ENCODE data around the gene DHRS4L2.
"Not testable (repeated sequence)": the region's sequence is repeated elsewhere in the genome, so short reads cannot be mapped to it uniquely, and the experiment has no call there.

Gene DHRS4L2

GRCh38 chr14:24018978-24019377 lies 30.2 kb downstream of the DHRS4L2 start:
- not testable (repeated sequence) for DNase-seq (ENCODE audit: low read depth)

DNA sequence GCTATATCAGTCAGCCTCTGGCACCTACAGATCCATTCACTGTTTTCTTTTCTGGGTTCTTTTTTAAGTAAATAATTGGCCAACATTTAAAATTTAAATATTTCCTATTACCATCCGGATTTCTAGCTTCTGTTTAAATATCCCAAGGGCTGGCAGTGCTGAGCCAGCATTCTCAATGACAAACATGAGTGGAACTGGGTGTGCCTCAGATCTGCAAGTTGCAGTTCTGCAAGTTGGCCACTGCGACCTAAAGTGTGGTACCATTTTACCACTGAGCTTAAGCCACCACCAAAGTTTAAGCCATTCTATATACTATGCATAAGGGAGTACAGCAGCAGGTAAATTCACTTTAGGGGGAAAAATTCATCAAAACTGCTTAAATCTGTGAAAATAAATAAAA lies 31.2 kb downstream of the DHRS4L2 start:
- DNase-seq (ENCODE audit: low read depth), result not testable (repeated sequence)

DNA sequence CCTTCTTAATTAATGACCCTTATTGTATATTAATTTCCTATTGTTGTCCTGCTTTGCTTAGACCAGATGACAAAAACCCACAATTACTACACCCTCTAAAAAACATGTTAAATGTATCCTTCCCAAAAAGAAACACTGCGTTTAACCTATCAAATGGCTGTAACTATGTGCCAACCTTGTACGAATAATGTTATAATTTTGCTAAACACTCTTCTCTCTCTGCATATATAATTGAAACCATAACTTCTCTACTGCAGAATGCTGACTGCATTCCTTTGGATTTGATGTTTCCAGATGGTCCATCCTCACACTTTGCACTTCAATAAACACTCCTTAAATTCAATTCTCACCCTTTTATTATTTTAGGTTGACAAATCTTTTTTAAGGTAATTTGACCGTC lies 31.8 kb downstream of the DHRS4L2 start:
- DNase-seq (ENCODE audit: low read depth), result not testable (repeated sequence)

DNA sequence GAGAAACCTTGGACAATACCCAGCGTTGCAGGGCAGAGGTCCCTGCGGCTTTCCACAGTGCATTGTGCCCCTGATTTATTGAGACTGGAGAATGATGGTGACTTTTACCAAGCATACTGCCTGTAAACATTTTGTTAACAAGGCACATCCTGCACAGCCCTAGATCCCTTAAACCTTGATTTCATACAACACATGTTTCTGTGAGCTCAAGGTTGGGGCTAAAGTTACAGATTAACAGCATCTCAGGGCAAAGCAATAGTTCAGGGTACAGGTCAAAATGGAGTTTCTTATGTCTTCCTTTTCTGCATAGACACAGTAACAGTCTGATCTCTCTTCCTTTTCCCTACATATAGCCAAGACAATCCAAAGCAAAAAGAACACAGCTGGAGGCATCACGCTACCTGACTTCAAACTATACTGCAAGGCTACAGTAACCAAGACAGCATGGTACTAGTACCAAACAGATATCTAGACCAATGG lies 36.2 kb downstream of the DHRS4L2 start:
- not testable (repeated sequence) for DNase-seq (ENCODE audit: low read depth)

- DNase-seq (ENCODE audit: low read depth), result not testable (repeated sequence)
Observed at GRCh38 chr14:24029687-24030086, 41.0 kb downstream of the DHRS4L2 start.

- DNase-seq (ENCODE audit: low read depth), result not testable (repeated sequence)
Observed at GRCh38 chr14:24031331-24031730, 42.6 kb downstream of the DHRS4L2 start.

- no peak for DNase-seq (ENCODE audit: low read depth)
Observed at GRCh38 chr14:24032727-24033418, 44.1 kb downstream of the DHRS4L2 start.

DNA sequence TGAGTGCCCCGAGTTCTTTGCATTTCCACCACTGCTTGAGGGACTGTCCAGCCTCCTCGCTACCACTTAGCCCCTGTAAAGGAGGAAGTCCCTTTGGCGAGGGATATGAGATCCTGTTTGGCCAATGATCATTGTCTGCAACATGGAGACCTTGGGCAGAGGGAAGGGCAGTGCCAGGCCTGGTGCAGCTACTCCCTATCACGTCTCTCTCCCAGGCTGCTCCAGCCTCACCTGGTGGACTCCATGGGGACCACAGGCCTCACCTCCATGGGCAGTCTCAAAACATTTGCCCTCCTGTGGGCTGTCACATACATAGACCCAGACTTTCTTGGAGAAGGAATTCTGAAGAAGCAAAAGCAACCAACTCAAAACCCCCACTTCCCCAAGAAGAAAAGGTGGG lies 47.0 kb downstream of the DHRS4L2 start:
- DNase-seq (ENCODE audit: low read depth), result not testable (repeated sequence)

DNA sequence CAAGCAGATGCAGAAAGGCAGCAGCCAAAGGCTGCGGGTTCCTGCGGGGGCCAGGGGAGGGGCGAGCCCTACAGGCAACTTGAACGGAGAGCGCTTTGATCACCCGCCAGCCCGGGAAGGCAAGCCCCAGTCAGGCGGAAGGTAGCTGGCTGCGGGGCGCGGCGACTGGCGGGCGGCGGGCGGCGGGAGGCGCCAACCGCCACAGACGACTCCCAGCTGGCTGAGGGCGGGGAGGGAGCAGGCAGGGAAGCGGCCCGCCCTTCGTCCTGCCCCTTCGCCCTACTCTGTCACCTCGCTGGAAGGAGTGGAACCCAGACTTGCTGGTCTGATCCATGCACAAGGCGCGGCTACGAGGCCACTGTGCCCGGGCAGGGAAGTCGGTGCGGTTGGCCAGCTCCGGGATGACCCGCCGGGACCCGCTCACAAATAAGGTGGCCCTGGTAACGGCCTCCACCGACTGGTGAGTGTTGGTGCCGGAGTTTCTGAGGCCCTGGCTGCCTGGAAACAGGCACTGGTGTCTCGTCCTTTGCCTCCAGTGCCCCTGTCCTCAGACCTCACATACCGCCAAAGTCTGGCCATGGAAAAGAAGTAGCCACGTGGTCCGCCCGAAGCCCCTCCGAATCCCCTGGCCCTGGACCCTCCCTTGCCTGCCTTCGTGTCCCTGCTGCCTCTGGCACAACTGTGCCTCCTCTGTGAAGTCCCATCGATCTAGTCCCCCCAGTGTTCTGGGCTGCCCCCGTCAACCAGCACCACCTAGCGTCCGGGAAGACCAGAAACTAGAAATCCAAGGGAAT lies 47.6 kb downstream of the DHRS4L2 start:
- DNase-seq (ENCODE audit: low read depth), result peak; percentile 47

GRCh38 chr14:24036963-24037657 lies 48.4 kb downstream of the DHRS4L2 start:
- not testable (repeated sequence) for DNase-seq (ENCODE audit: low read depth)

DNA sequence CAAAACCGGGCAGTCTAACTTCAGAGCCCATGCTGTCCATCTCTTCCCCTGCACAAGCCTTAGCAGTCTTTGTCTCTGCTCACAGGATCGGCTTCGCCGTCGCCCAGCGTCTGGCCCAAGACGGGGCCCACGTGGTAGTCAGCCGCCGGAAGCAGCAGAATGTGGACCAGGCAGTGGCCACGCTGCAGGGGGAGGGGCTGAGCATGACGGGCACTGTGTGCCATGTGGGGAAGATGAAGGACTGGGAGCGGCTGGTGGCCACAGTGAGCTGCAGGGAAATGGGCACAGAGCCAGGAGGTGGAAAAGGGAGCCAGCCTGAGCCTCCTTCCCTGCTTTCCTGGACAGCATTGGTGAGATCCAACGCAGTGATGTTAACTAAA lies 48.9 kb downstream of the DHRS4L2 start:
- no peak for DNase-seq (ENCODE audit: low read depth)

GRCh38 chr14:24038686-24039085 lies 50.0 kb downstream of the DHRS4L2 start:
- DNase-seq (ENCODE audit: low read depth), result no peak

DNA sequence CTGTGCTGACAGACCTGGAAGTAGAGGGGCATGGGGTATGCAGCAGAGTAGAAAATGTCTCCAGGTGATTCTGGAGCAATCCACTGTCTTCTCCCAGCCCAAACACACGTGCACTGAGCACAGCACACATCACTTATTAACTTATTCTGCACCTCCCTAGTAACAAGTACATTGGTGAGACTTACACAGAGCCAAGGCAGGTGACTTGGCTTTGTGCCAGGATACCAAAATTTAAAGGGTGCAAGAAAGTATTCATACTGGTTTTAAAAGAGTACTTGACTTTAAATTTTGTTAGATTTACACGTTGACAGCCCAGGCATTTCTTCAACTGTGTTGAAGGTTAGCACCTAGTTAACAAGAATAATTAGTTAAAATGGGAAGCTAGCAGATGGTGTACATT lies 52.0 kb downstream of the DHRS4L2 start:
- DNase-seq (ENCODE audit: low read depth), result no peak

GRCh38 chr14:24042746-24043145 lies 54.0 kb downstream of the DHRS4L2 start:
- no peak for DNase-seq (ENCODE audit: low read depth)

DNA sequence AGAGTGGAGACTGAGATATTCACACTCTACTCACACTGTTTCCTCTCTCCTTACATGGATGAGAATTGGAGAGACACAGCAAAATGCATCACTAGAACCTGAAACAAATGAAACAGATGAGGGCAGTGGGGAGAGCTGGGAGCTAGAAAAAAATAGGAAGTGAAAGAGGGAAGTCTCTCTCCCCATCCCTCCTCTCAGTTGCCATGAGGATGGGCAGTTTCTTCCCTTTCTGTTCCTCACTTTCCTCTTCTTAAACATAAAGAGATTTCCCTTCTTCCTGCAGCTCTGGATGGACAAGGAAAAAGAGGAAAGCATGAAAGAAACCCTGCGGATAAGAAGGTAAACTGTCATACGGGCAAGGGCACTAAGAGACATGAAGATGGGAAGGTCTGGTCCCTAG lies 60.3 kb downstream of the DHRS4L2 start:
- DNase-seq (ENCODE audit: low read depth), result not testable (repeated sequence)

GRCh38 chr14:24050753-24051152 lies 62.0 kb downstream of the DHRS4L2 start:
- DNase-seq (ENCODE audit: low read depth), result not testable (repeated sequence)

DNA sequence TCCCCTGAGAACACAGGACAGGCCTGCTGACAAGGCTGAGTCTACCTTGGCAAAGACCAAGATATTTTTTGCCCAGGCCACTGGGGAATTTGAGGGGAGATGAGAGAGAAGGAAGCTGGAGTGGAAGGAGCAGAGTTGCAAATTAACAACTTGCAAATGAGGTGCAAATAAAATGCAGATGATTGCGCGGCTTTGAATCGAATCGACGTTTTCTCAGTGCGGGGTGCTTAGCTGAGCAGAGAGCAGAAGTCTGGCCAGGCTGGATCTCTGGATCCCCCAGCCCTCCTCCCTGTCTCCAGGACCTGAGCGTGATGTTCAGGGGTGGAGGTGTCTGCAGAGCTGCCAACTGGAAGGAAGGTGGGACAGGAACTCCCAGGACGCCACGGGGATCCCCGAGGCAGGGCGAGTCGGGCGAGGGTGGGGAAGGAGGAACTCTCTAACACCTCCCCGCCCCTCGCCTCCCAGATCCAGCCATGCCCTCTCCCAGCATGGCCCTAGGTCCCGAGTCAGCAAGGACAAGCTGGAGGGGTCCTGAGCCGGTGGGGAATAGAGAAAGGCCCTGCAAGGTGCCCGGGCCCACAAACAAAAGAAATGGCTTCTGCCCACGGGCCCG lies 62.6 kb downstream of the DHRS4L2 start:
- DNase-seq (ENCODE audit: low read depth), result no peak

DNA sequence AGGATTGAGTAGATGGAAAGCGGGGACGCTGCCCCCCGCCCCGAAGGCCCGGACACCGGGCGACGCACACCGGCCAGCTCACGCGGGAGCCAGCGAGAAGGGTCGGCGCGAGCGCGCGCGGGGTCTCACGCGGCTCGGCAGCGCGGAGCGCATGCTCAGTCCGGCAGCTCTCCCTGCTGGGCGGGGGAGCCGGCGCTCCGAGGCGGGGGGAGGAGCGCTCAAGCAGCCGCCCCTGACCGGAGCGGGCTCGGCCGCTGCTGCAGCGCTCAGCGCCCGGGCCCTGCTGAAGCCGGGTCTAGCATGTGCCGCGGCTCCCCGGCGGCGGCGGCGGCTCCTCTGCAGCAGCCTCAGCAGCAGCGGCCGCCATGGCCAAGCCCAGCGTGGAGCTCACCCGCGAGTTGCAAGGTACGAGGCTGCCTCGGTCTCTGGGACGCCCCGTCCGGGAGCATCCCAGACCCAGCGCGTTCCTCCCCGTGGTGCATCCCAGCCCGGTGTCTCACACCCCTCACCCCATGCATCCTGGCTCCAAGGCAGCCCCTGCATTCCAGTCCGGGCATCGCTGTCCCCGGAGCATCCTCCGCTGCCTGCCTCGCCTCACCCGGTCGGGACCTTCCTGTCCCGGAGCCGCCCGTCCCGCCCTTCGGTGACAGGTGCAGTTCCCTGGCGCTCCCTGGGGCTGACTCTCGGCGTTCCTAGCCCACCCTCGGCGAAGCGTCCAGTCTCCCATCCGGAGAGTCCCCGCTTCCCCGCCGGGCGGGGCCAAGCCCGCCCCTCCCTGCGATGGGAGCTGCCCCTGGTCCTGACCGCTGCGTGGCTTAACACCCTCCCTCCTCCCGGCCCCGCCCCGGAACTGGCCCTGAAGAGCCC lies 63.3 kb downstream of the DHRS4L2 start, which contains the start of gene CARMIL3:
Gene CARMIL3, plus strand, starts transcription at position 221 of the 867 bp plus-strand sequence. Its CDS starts 145 bp downstream, at position 366.
- DNase-seq (ENCODE audit: low read depth), result peak; percentile 46

DNA sequence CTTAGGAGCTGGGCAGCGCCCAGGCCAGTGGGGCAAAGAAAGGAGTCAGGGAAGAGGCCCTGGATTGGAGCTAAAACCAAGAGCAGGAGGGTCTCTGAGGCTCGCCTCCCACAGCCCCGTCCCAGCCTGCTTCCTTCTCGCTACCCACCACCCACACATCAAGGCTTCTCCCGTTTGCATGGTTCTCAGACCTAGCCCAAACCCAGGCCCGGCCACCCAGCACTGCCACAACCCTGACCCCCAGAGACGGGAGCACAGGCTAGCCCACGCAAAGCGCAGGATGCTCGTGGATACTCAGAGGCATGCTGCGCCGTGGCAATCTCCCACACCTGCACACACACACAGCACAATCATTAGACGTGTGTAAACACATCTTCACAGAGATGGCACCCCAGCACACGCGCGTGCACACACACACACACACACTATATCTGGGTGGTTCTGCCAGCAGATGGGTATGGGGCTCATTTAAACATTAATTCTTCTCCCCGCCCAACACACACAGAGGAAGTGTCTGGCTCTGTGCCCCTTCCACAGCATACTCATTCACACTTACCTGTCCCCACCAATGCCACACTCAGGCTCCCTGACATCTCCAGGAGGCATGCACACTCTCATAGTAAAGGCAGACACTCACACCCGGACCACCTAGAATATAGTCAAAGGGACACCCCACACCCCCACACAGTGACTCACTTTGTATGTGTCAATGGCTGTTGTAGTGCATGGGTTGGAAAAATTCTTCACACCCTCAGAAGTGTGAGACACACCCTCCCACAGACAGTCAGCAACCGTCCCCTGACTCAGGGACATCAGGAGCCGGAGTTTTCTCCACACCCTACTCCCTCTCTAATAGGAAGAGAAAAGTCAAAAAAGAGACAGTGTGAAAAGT lies 64.2 kb downstream of the DHRS4L2 start:
- peak; percentile 56 for DNase-seq (ENCODE audit: low read depth)

Data from activated T-helper 9 cell treated with anti-CD3 and anti-CD28 coated beads, Interleukin-2, amount 50 U/mL, for 16 hours (primary cell).